GM21526 (cell line): Measurements from ENCODE around the gene GIGYF2.

Source experiments
- ATAC-seq: cut with Tn5 transposase; IDR thresholded peaks from one replicate; pipeline ENCODE4 v1.9.1; 2021; ENCODE audit warnings: moderate library complexity; ENCODE audit not compliant: unreplicated experiment, low FRiP score

The GIGYF2 gene

GRCh38 chr2:232750135-232750671, 53.1 kb downstream of the GIGYF2 start:
- no peak for ATAC-seq

GRCh38 chr2:232757905-232758304, 60.8 kb downstream of the GIGYF2 start:
- ATAC-seq: no peak

- no peak for ATAC-seq
These were observed 64.3 kb downstream of the GIGYF2 start for GRCh38 chr2:232761301-232761907.

- ATAC-seq: no peak
These were observed 70.7 kb downstream of the GIGYF2 start for GRCh38 chr2:232767866-232768265.

GRCh38 chr2:232770207-232770606, 73.1 kb downstream of the GIGYF2 start:
- ATAC-seq: no peak

- no peak for ATAC-seq
These were observed 74.7 kb downstream of the GIGYF2 start for GRCh38 chr2:232771870-232772269.

GRCh38 chr2:232772531-232772930, 75.4 kb downstream of the GIGYF2 start:
- ATAC-seq: no peak

- no peak for ATAC-seq
These were observed 76.7 kb downstream of the GIGYF2 start for GRCh38 chr2:232773815-232774214.

- no peak for ATAC-seq
These were observed 79.3 kb downstream of the GIGYF2 start, which contains the start of gene KCNJ13 for GRCh38 chr2:232776435-232776834. Gene KCNJ13, minus strand, starts transcription at chr2:232776565. Its CDS starts 5,203 bp downstream, at chr2:232771362.

GRCh38 chr2:232777276-232777675, 80.1 kb downstream of the GIGYF2 start:
- ATAC-seq: no peak

GRCh38 chr2:232779465-232779864, 82.3 kb downstream of the GIGYF2 start:
- no peak for ATAC-seq

GRCh38 chr2:232779934-232780333, 82.8 kb downstream of the GIGYF2 start:
- ATAC-seq: no peak

- ATAC-seq: no peak
These were observed 84.6 kb downstream of the GIGYF2 start for GRCh38 chr2:232781765-232782164.

GRCh38 chr2:232783278-232783677, 86.1 kb downstream of the GIGYF2 start:
- no peak for ATAC-seq

- no peak for ATAC-seq
These were observed 90.7 kb downstream of the GIGYF2 start for GRCh38 chr2:232787806-232788205.

GRCh38 chr2:232789082-232789481, 92.0 kb downstream of the GIGYF2 start:
- ATAC-seq: no peak

- ATAC-seq: no peak
These were observed 94.4 kb downstream of the GIGYF2 start for GRCh38 chr2:232791518-232791917.

GRCh38 chr2:232793271-232793670, 96.1 kb downstream of the GIGYF2 start:
- ATAC-seq: no peak

- no peak for ATAC-seq
These were observed 97.8 kb downstream of the GIGYF2 start for GRCh38 chr2:232794981-232795380.

GRCh38 chr2:232795920-232796319, 98.8 kb downstream of the GIGYF2 start:
- ATAC-seq: no peak

- ATAC-seq: no peak
These were observed 101.1 kb downstream of the GIGYF2 start for GRCh38 chr2:232798187-232798586.

GRCh38 chr2:232800166-232800565, 103.0 kb downstream of the GIGYF2 start:
- no peak for ATAC-seq

GRCh38 chr2:232802091-232802490, 105.0 kb downstream of the GIGYF2 start:
- no peak for ATAC-seq
